Measurements from ENCODE around the gene MAGED2.
"Not testable (repeated sequence)": the region's sequence is repeated elsewhere in the genome, so short reads cannot be mapped to it uniquely, and the experiment has no call there.

Gene MAGED2, protein sequence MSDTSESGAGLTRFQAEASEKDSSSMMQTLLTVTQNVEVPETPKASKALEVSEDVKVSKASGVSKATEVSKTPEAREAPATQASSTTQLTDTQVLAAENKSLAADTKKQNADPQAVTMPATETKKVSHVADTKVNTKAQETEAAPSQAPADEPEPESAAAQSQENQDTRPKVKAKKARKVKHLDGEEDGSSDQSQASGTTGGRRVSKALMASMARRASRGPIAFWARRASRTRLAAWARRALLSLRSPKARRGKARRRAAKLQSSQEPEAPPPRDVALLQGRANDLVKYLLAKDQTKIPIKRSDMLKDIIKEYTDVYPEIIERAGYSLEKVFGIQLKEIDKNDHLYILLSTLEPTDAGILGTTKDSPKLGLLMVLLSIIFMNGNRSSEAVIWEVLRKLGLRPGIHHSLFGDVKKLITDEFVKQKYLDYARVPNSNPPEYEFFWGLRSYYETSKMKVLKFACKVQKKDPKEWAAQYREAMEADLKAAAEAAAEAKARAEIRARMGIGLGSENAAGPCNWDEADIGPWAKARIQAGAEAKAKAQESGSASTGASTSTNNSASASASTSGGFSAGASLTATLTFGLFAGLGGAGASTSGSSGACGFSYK

DNA sequence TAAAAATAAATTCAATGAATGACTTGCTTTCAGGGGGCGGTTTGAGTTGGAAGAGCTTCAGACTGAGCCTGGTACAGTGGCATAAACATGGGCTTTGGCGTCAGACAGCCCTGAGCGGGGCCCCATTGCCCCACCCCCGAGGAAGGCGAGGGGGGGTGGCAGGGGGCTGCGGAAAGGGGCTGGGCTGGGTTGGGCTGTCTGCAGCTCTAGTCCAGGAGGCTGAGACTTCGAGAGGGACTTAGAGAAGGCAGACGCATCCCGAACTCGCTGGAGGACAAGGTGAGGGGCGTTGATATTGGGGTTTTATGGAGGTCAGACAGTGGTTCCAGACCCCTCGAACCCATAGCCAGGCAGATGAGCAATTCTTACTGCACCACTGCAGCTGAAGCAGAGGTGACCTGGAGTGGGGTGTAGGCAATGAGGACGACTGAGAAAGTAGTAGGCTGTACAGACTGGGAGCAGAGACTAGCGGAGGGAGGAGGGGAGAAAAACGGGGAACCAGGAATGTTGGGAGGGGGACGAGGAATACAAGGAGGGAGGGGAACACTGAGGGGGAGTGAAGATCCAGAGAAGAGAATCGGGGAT is at the start of gene MAGED2:
MAGED2 (plus strand) TSS at position 222 of the 585 bp plus-strand sequence. CDS start 1,587 bp downstream, outside the sequence.
- DNase-seq (ENCODE audit: low read depth in 2 of 2, low spot score in 1 of 2), result no peak

GRCh38 chrX:54758114-54759055 is 49.2 kb upstream of the MAGED2 start:
- no peak for DNase-seq (ENCODE audit: low read depth in 2 of 2, low spot score in 1 of 2)

GRCh38 chrX:54774391-54775094 is 33.0 kb upstream of the MAGED2 start:
- DNase-seq (ENCODE audit: low read depth in 2 of 2, low spot score in 1 of 2), result not testable (repeated sequence)

- DNase-seq (ENCODE audit: low read depth in 2 of 2, low spot score in 1 of 2), result no peak
Observed at GRCh38 chrX:54776061-54776460, 31.5 kb upstream of the MAGED2 start.

GRCh38 chrX:54776987-54777672 is 30.4 kb upstream of the MAGED2 start:
- no peak for DNase-seq (ENCODE audit: low read depth in 2 of 2, low spot score in 1 of 2)

GRCh38 chrX:54785901-54786300 is 21.6 kb upstream of the MAGED2 start:
- no peak for DNase-seq (ENCODE audit: low read depth in 2 of 2, low spot score in 1 of 2)

- DNase-seq (ENCODE audit: low read depth in 2 of 2, low spot score in 1 of 2), result no peak
Observed at GRCh38 chrX:54786967-54787366, 20.6 kb upstream of the MAGED2 start.

GRCh38 chrX:54788446-54788845 is 19.1 kb upstream of the MAGED2 start:
- DNase-seq (ENCODE audit: low read depth in 2 of 2, low spot score in 1 of 2), result no peak

DNA sequence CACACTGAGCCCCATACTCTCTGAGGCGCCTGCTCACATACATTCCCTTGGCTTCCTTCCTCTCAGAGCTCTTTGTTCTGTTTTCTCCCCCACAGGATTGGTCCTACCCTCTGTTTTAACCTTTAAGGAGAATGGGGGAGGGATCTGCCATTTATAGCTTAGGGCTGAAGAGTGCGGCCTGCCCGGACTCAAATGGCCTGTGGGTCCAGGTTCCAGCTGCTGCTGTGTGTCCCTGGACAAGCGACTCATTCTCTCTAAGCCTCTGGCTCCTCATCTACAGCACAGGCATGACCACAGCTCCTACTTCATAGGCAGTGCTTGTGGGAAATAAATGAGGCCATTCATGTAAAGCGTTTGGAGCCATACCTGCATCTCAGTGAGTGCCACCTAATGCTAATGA is 18.1 kb upstream of the MAGED2 start:
- DNase-seq (ENCODE audit: low read depth in 2 of 2, low spot score in 1 of 2), result not testable (repeated sequence)

DNA sequence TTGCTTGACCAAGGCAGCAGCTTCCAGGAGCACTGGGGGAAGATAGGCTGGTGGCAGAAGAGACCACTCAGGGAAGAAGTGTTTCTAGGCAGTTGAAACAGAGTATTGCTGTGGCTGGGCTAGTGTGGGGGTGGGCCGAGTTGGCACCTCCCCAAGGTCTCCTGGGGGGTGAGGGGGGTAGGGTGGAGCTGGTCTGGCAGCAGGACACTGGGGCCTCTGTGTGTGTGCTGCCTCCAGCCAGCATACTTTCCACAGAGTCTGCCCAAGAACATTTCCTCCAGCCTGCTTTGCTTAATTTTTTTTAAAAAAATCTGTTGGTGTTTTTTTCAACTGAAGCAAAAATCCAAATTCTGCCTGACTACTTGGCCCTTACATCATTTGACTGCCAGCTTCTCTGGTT is 13.5 kb upstream of the MAGED2 start:
- DNase-seq (ENCODE audit: low read depth in 2 of 2, low spot score in 1 of 2), result no peak

DNA sequence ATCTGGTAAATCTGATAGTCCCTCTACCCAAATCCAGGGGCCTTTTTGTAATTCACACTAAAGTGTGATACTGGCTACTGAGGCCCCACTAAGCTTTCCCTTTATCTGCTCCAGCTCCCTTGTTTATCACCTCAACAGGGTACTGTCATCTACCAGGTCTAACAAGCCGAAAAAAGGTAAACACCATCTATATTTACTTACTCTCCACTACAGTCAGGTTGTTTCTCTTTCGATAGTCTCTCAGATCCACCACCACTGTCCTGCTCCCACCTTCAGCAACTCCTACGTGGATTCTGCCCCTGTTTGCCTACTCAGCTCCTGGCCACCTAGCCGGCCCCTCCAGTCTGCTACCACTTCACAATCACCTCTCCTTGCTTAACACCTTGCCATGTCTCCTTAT is 12.8 kb upstream of the MAGED2 start:
- no peak for DNase-seq (ENCODE audit: low read depth in 2 of 2, low spot score in 1 of 2)

DNA sequence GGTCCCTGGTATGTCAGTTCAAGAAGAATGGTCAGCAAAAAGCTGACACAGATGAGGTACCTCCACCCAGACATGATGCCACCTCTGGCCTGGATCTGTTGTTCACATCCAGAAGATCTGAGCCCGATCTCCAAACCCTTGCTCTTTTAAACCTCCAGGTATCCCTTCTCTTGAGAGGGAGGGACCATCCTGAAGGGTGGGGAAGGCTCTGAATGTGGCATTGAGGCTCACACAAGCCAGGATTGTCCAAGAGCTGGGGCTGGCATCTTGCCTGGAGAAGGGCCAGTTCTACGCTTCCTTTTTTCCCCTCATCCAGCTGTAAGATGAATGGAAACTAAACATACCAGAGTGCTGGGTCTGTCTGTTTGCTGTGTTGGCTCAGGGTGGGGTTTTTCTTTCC is 9.4 kb upstream of the MAGED2 start, which contains the start of gene ITIH6:
ITIH6 (minus strand) TSS at position 119 of the 400 bp plus-strand sequence; CDS start at position 74, 45 bp downstream.
- no peak for DNase-seq (ENCODE audit: low read depth in 2 of 2, low spot score in 1 of 2)

- no peak for DNase-seq (ENCODE audit: low read depth in 2 of 2, low spot score in 1 of 2)
Observed at GRCh38 chrX:54799046-54799445, 8.5 kb upstream of the MAGED2 start.

- DNase-seq (ENCODE audit: low read depth in 2 of 2, low spot score in 1 of 2), result no peak
Observed at GRCh38 chrX:54808109-54808604, 612 bp downstream of the MAGED2 start.

DNA sequence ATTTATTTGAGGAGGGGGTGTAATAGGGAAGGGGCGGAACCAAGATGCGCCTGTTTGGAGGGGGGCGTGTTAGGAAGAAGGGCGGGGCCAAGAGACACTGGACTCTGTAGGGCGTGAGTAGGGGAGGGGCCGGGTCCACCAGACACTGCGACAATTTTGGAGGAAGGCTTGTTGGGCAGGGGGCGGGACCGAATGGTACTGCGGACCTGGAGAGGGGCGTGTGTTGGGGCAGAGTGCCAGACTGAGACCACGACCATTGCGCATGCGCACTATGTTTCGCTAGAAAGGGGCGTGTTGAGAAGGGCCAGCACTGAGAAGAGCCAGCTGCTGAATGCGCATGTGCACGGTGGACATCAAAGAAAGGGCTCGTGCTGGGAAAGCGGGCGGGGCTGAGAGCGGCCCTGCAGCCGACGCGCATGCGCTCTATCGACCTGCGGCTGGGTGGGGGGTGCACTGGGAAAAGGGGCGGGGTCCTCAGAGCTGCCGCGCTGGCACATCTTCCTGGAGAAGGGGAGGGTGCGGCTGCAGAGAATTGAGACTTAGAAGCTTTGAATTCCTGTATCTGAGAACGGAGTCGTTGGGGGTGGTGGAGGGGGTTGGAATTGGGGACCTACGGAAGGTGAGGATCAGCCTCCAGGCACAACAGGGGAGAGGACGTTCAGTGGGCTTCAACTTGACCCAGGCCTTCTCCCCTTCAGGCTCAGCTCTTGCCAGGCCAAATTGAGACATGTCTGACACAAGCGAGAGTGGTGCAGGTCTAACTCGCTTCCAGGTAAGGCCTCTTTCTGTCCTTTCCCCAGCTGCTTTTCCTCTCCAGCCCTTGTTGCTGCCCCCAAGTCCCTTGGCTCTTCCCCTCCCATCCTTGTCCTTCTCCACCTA is 1.3 kb downstream of the MAGED2 start:
- peak; percentile 58 to 74 for DNase-seq (ENCODE audit: low read depth in 2 of 2, low spot score in 1 of 2)

DNA sequence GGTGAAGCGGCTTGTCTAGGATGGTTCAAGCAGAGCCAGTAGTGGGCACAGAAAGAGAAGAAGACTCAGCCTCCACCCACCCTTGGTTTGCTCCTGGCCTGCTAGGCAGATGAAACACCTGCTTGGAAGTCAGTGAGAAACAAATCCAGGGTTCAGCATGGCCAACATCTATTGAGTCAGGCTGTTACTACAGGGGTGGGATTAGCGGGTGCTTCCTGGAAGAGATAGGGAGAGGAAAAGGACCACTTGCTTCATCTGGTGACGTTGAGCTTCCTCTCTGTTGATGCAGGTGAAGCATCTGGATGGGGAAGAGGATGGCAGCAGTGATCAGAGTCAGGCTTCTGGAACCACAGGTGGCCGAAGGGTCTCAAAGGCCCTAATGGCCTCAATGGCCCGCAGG is 3.0 kb downstream of the MAGED2 start:
- no peak for DNase-seq (ENCODE audit: low read depth in 2 of 2, low spot score in 1 of 2)

DNA sequence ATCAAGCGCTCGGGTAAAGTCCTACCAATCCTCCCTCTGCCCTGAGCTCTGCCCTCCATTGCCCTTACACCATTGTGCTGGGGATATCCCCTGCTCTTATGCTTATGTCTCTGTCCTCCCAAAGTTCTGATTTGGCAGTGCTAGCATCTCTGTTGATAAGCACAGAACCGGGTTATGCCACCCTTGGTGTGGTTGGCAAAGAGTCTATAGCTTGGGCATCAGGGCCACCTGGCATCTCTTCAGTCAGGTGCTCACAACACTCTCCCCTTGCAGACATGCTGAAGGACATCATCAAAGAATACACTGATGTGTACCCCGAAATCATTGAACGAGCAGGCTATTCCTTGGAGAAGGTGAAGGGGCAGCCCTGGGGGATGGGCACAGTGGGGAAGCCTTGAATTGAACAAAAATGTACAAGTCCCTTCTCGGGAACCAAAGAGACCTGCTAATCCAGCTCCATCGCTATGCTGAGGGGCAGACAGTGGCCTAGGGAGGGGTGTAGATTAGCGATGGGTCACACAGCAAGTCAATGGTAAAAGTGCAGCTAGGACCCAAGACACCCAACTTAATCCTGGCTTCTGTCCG is 3.8 kb downstream of the MAGED2 start:
- no peak for DNase-seq (ENCODE audit: low read depth in 2 of 2, low spot score in 1 of 2)

GRCh38 chrX:54812306-54812705 is 4.8 kb downstream of the MAGED2 start:
- DNase-seq (ENCODE audit: low read depth in 2 of 2, low spot score in 1 of 2), result no peak

Data from stimulated activated CD8-positive, alpha-beta memory T cell treated with anti-CD3 and anti-CD28 coated beads, Interleukin-4, amount 100 ng/mL, for 4 hours (primary cell).